Mesendoderm (in vitro differentiated cells): ENCODE measurements around the gene RALGPS2.

Experiments
- DNase-seq: peaks from one replicate; pipeline ENCODE4 v3.0.0; 2013
- H2AK5ac ChIP-seq: 2 replicates; pipeline ENCODE4 v1.6.1; 2013; ENCODE audit warnings: low read length, inconsistent platforms
- H2BK120ac ChIP-seq: 2 replicates; pipeline ENCODE4 v1.6.1; 2013; ENCODE audit warnings: low read depth, mild to moderate bottlenecking, low read length, moderate library complexity, mixed read lengths
- H2BK15ac ChIP-seq: replicated peaks from 2 replicates; pipeline ENCODE4 v1.6.1; 2013; ENCODE audit warnings: low read depth, mild to moderate bottlenecking, moderate library complexity
- H2BK5ac ChIP-seq: 2 replicates; pipeline ENCODE4 v1.6.1; 2013; ENCODE audit warnings: low read length, inconsistent platforms
- H3K18ac ChIP-seq: 2 replicates; pipeline ENCODE4 v1.6.1; 2013; ENCODE audit warnings: mild to moderate bottlenecking, low read length, mixed read lengths
- H3K23ac ChIP-seq: one replicate; pipeline ENCODE4 v1.6.1; 2013; ENCODE audit warnings: low read length
- H3K27ac ChIP-seq: 2 replicates; pipeline ENCODE4 v1.5.1; 2013; ENCODE audit warnings: low read depth, mild to moderate bottlenecking, inconsistent platforms, low read length, moderate library complexity
- H3K27me3 ChIP-seq: 2 replicates; pipeline ENCODE4 v1.6.1; 2013; ENCODE audit warnings: low read length, control low read depth, mild to moderate bottlenecking, inconsistent platforms; ENCODE audit not compliant: insufficient read depth, poor library complexity
- H3K36me3 ChIP-seq: 2 replicates; pipeline ENCODE4 v1.6.1; 2013; ENCODE audit warnings: low read length, inconsistent platforms; ENCODE audit not compliant: control insufficient read depth, insufficient read depth
- H3K4ac ChIP-seq: one replicate; pipeline ENCODE4 v1.6.1; 2013; ENCODE audit warnings: low read depth, mild to moderate bottlenecking, low read length, moderate library complexity
- H3K4me1 ChIP-seq: 2 replicates; pipeline ENCODE4 v1.6.1; 2013; ENCODE audit warnings: low read depth, low read length, inconsistent platforms; ENCODE audit not compliant: control insufficient read depth
- H3K4me2 ChIP-seq: 2 replicates; pipeline ENCODE4 v1.6.1; 2013; ENCODE audit warnings: low read length
- H3K4me3 ChIP-seq: 2 replicates; pipeline ENCODE4 v1.5.1; 2013; ENCODE audit warnings: mild to moderate bottlenecking, low read length
- H3K56ac ChIP-seq: one replicate; pipeline ENCODE4 v1.6.1; 2013; ENCODE audit warnings: low read length
- H3K79me1 ChIP-seq: 2 replicates; pipeline ENCODE4 v1.6.1; 2013; ENCODE audit warnings: low read length, inconsistent platforms
- H3K79me2 ChIP-seq: 2 replicates; pipeline ENCODE4 v1.6.1; 2013; ENCODE audit warnings: mild to moderate bottlenecking, low read length; ENCODE audit not compliant: control insufficient read depth, insufficient read depth
- H3K9ac ChIP-seq: 2 replicates; pipeline ENCODE4 v1.6.1; 2013; ENCODE audit warnings: low read length, inconsistent platforms
- H4K5ac ChIP-seq: one replicate; pipeline ENCODE4 v1.6.1; 2013; ENCODE audit warnings: low read length
- H4K8ac ChIP-seq: one replicate; pipeline ENCODE4 v1.6.1; 2013; ENCODE audit warnings: low read depth, mild to moderate bottlenecking, control low read depth, low read length, moderate library complexity
- WGBS: extraction: QIAGEN DNeasy Blood & Tissue Kit; methylation state at CpG from one replicate; pipeline ENCODE4 v1.1.7; 2013; ENCODE audit warnings: low lambda C conversion rate, missing lambda C conversion rate; ENCODE audit not compliant: insufficient coverage; ENCODE audit errors: extremely low coverage; 5-methylcytosine and 5-hydroxymethylcytosine counted together

The RALGPS2 gene

DNA sequence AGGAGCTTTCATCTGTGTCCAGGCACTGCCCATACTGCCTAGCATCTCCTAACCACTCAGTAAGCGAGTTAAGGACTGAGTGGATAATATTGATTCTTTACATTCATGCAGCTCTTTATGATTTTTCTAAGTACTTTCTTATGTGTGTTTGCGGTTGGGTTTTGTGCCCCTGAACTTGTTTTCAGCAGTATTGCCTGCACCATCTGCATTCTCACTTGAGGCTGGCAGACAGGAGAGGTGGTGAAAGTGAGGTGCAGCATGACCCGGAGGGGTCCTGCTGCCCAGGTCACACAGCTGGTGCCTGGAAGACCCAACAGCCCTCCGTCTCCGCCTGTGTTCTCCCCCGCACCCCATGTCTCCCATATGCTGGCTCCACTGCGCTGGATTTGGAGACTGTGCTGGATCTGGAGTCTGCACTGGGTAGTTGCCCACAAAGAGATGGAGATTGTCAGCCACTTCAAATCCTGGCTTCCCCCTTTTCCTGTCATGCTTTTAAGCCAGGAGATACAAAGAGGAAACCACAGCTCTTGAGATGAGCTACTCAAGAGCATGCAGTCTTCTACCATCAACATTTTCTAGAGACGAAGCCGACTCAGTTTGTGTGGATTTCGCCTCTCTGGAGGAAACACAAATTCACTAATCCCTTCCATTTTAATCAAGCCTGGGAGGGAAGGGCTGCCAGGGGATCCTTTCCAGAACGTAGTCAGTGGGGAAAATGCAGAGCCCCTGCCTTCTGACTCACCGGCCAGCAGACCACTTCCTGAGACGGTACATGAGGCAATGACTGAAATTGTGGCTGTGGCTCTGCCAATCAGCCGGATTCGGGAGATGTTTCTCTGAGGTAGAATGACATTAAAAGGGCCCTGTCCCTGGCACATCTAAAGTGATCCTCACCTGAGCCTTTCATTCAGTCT lies 217.5 kb downstream of the RALGPS2 start:
- Histone ChIP-seq H2BK5ac (no peak overlapping the region), H3K79me1 (no peaks in the 10 kb centered on the region), H3K18ac (no peak overlapping the region), H2AK5ac (no peak overlapping the region), H3K27ac (no peak overlapping the region), H4K5ac (no peak overlapping the region), H3K23ac (no peak overlapping the region), H3K56ac (no peak overlapping the region), H3K27me3 (no peaks in the 10 kb centered on the region), H4K8ac (no peak overlapping the region), H2BK120ac (no peak overlapping the region), H3K79me2 (no peaks in the 10 kb centered on the region), H3K36me3 (no peaks in the 10 kb centered on the region), H3K4me3 (no peak overlapping the region), H3K4ac (no peak overlapping the region), H3K4me2 (no peak overlapping the region), H2BK15ac (no peak overlapping the region), H3K4me1 (no peaks in the 10 kb centered on the region), H3K9ac (no peak overlapping the region)
- peak; percentile 22 for DNase-seq
- no CpG with 5 or more reads among the region's 15 CpGs for WGBS

DNA sequence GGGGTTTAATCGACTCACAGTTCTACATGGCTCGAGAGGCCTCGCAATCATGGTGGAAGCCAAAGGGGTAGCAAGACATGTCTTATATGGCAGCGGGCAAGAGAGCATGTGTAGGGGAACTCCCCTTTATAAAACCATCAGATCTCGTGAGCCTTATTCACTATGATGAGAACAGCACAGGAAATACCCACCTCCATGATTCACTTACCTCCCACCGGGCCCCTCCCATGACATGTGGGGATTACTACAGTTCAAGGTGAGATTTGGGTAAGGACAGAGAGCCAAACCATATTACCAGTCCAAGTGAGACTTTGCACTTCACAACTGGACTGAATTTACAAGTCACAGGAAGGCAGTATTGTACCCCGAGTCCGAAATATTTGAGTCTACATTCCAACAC lies 219.7 kb downstream of the RALGPS2 start:
- Histone ChIP-seq H3K4me1 (no peaks in the 10 kb centered on the region), H2BK15ac (no peak overlapping the region), H4K8ac (no peak overlapping the region), H3K4ac (no peak overlapping the region), H3K9ac (no peak overlapping the region), H3K27ac (no peak overlapping the region), H2AK5ac (no peak overlapping the region), H3K4me2 (no peak overlapping the region), H3K79me2 (no peaks in the 10 kb centered on the region), H3K27me3 (no peaks in the 10 kb centered on the region), H3K18ac (no peak overlapping the region), H3K23ac (no peak overlapping the region), H3K79me1 (no peaks in the 10 kb centered on the region), H3K36me3 (no peaks in the 10 kb centered on the region), H3K56ac (no peak overlapping the region), H2BK5ac (no peak overlapping the region), H2BK120ac (no peak overlapping the region), H4K5ac (no peak overlapping the region), H3K4me3 (no peak overlapping the region)
- no peak for DNase-seq
- no CpG with 5 or more reads among the region's 8 CpGs for WGBS

DNA sequence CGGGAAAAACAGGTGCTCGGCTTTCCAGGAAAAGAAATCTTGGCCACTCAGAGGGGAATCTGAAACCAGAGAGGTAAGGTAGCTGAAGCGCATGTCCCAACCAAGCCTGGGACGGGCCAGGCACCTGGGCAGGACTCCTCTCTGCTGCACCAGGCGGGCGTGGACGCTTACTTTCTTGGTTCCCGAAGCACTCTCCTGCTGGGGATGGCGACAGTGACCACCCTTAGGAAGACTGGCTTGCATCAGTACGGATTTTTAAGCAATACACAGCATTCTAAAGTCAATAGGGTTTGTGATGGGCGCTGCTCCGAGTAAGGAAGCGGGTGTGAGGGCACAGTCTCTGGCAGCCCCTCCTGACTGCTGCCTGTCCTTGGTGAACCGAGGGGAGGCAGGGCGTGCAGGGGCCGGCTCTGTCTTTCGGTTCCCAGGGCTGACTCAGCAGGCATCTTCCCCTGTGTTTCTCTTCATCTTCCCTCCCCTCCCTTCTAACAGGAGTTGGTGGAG lies 220.8 kb downstream of the RALGPS2 start:
- Histone ChIP-seq H3K23ac (no peak overlapping the region), H3K36me3 (no peaks in the 10 kb centered on the region), H3K27me3 (no peaks in the 10 kb centered on the region), H3K79me2 (no peaks in the 10 kb centered on the region), H2AK5ac (no peak overlapping the region), H3K4me1 (no peaks in the 10 kb centered on the region), H3K56ac (peak overlapping the region; percentile 31), H3K27ac (no peak overlapping the region), H3K4me2 (no peak overlapping the region), H3K9ac (no peak overlapping the region), H2BK5ac (no peak overlapping the region), H3K79me1 (no peaks in the 10 kb centered on the region), H4K5ac (no peak overlapping the region), H3K4me3 (no peak overlapping the region), H3K18ac (no peak overlapping the region), H2BK120ac (no peak overlapping the region), H4K8ac (no peak overlapping the region), H2BK15ac (no peak overlapping the region), H3K4ac (no peak overlapping the region)
- peak; percentile 34 for DNase-seq
- no CpG with 5 or more reads among the region's 17 CpGs for WGBS

DNA sequence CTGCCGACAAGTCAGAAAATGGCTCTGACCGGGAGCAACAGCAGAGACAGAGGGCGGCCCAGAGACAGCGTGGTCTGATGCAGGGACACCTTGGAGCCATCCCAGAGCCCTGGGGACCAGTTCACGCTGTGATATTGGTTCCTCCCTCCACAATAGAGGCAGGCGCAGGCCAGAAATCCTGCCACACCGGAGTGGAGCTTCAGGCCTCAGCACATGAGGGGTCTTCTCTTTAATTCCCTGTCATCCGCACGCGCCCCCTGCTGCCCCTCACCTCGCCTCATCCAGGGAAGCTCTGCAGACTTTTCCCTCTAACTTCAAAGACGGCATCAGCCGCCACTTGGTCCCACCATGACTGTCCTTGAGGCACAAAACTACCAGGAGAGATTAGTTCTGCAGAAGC lies 221.4 kb downstream of the RALGPS2 start:
- H3K56ac ChIP-seq, result no peak overlapping the region
- H2BK15ac ChIP-seq, result no peak overlapping the region
- H3K27ac ChIP-seq, result no peak overlapping the region
- no peaks in the 10 kb centered on the region for H3K36me3 ChIP-seq
- no peak overlapping the region for H2AK5ac ChIP-seq
- no peaks in the 10 kb centered on the region for H3K79me2 ChIP-seq
- H3K4me3 ChIP-seq, result no peak overlapping the region
- H4K8ac ChIP-seq, result no peak overlapping the region
- no peak overlapping the region for H3K18ac ChIP-seq
- no peak overlapping the region for H3K4ac ChIP-seq
- no CpG with 5 or more reads among the region's 13 CpGs for WGBS
- H3K4me1 ChIP-seq, result no peaks in the 10 kb centered on the region
- no peak overlapping the region for H2BK5ac ChIP-seq
- H3K9ac ChIP-seq, result no peak overlapping the region
- H3K27me3 ChIP-seq, result no peaks in the 10 kb centered on the region
- no peak overlapping the region for H3K23ac ChIP-seq
- no peak for DNase-seq
- H3K79me1 ChIP-seq, result no peaks in the 10 kb centered on the region
- no peak overlapping the region for H4K5ac ChIP-seq
- H3K4me2 ChIP-seq, result no peak overlapping the region
- no peak overlapping the region for H2BK120ac ChIP-seq

DNA sequence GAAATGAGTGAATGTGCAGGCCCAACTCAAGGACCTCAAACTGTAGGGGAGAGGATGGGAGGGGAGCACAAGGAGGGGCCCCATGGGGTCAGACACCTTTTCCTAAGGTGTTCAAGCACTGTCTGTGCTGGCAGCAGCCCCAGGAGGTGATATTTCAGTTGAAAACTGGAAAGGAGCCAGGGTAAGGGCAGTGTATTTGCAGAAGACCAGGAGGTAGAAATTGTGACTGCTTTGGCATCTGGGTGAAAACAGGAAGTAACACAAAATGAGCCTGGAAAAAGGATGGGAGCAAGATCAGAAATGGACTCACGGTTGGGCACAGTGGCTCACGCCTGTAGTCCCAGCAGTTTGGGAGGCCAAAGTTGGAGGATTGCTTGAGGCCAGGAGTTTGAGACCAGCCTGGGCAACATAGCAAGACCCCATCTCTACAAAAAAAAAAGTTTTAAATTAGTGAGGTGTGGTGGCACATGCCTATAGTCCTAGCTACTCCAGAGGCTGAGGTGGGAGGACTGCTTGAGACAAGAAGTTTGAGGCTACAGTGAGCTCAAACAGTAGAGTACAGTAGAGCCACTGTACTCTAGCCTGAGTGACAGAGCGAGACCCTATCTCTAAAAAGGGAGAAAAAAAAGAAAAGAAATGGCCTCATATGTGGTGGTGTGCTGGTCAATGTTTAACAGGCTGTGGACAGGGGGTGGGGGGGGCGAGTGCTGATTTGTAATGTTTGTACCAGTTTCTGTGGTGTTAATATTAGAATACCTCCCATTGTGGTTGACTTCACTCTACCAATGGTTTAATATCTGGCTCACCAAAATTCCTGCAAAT lies 222.0 kb downstream of the RALGPS2 start:
- Histone ChIP-seq H3K56ac (no peak overlapping the region), H3K27me3 (no peaks in the 10 kb centered on the region), H4K8ac (no peak overlapping the region), H2AK5ac (no peak overlapping the region), H3K9ac (no peak overlapping the region), H3K79me1 (no peaks in the 10 kb centered on the region), H2BK5ac (no peak overlapping the region), H3K4ac (no peak overlapping the region), H3K27ac (no peak overlapping the region), H3K4me2 (no peak overlapping the region), H3K4me1 (no peaks in the 10 kb centered on the region), H3K4me3 (no peak overlapping the region), H3K23ac (no peak overlapping the region), H4K5ac (no peak overlapping the region), H2BK120ac (no peak overlapping the region), H3K18ac (no peak overlapping the region), H3K36me3 (no peaks in the 10 kb centered on the region), H2BK15ac (no peak overlapping the region), H3K79me2 (no peaks in the 10 kb centered on the region)
- no peak for DNase-seq
- no CpG with 5 or more reads among the region's 4 CpGs for WGBS
